Erythroblast (primary cell): ENCODE results near the gene PCSK1N.

Source experiments
- GATA1 ChIP-seq: IDR thresholded peaks from 2 replicates; pipeline ENCODE4 v1.6.1; 2011; ENCODE audit warnings: low read depth, mild to moderate bottlenecking, control low read depth, low read length, moderate library complexity
- POLR2A ChIP-seq: IDR thresholded peaks from 2 replicates; pipeline ENCODE4 v1.6.1; 2011; ENCODE audit warnings: mild to moderate bottlenecking, low read length

DNA sequence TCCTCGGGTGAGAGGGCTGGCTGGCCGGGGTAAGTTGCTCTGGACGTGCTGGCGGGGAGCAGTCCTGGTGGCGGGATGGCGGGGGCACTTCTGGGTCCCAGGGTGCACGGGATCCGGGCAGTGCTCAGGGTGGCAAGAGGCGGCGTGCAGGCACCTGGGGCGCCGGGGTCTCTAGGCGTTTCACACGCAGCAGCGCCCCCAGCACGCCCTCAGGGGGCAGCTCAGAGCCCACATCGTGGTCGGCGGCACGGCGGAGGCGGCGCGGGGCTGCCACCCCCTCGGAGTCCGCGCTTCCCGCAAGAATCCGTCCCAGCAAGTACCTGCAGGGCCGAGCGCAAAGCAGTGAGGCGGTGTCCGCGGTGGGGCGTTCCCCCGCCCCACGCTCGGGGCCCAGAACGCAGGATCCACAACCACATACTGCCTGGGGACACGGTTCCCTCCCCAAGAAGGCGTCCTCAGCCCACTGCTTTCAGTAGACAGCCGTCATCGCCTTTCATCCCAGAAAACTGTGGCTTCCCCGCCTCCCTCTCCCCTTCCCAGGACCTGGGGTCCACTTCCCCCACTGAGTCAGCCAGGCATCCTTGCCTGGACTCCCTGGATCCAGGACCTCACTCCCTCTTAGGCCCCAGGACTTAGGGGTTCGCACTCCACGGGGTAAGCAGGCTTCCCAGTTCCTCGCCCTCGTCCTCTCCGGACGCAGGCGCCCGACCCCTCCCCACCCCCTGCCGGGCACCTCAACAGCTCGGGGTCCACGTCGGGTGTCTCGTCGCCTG, 4.1 kb downstream of the PCSK1N start:
- no peak for TF ChIP-seq POLR2A
- TF ChIP-seq GATA1, result no peak
